ENCODE results near the gene ARPIN. TPM values are rescaled to one million over a fixed set of nuclear protein-coding genes. Genes with fewer than 3 reads are reported as not detected.

Gene ARPIN
- total RNA-seq, 1 donor from 2014 or later: not detected

GRCh38 chr15:89903858-89904130, 9.0 kb downstream of the ARPIN start:
- intact Hi-C loops (cut with micrococcal nuclease): no loop called here
- Mint-ChIP-seq H3K27ac (no peak overlapping the region), H3K4me3 (no peak overlapping the region), H3K27me3 (ENCODE audit: insufficient read depth) (peaks cover 21% of the 10 kb centered on the region), H3K9me3 (no peaks in the 10 kb centered on the region), H3K4me1 (ENCODE audit: low read depth) (no peaks in the 10 kb centered on the region), H3K36me3 (ENCODE audit: low read depth) (no peaks in the 10 kb centered on the region)
- DNase-seq (ENCODE audit: low spot score): no peak

- DNase-seq (ENCODE audit: low spot score): no peak
- H3K27ac Mint-ChIP-seq: no peak overlapping the region
- intact Hi-C loops (cut with micrococcal nuclease): no loop called here
These were observed 9.5 kb downstream of the ARPIN start for GRCh38 chr15:89903015-89903857.

GRCh38 chr15:89900849-89901248, 11.9 kb downstream of the ARPIN start:
- no peaks in the 10 kb centered on the region for H3K36me3 Mint-ChIP-seq (ENCODE audit: low read depth)
- no peak overlapping the region for H3K27ac Mint-ChIP-seq
- no peak overlapping the region for H3K4me3 Mint-ChIP-seq
- H3K4me1 Mint-ChIP-seq (ENCODE audit: low read depth): no peaks in the 10 kb centered on the region
- H3K27me3 Mint-ChIP-seq (ENCODE audit: insufficient read depth): peaks cover 15% of the 10 kb centered on the region
- no peaks in the 10 kb centered on the region for H3K9me3 Mint-ChIP-seq
- intact Hi-C loops (cut with micrococcal nuclease): no loop called here
- DNase-seq (ENCODE audit: low spot score): no peak

More at GRCh38 chr15:89903015-89903857, 9.5 kb downstream of the ARPIN start:
- H3K4me3 Mint-ChIP-seq: no peak overlapping the region
- H3K9me3 Mint-ChIP-seq: no peaks in the 10 kb centered on the region
- H3K4me1 Mint-ChIP-seq (ENCODE audit: low read depth): no peaks in the 10 kb centered on the region
- H3K27me3 Mint-ChIP-seq (ENCODE audit: insufficient read depth): peaks cover 17% of the 10 kb centered on the region
- H3K36me3 Mint-ChIP-seq (ENCODE audit: low read depth): no peaks in the 10 kb centered on the region

GRCh38 chr15:89899951-89900567, 12.7 kb downstream of the ARPIN start:
- Mint-ChIP-seq H3K27me3 (ENCODE audit: insufficient read depth) (peaks cover 11% of the 10 kb centered on the region), H3K27ac (no peak overlapping the region), H3K9me3 (no peaks in the 10 kb centered on the region), H3K4me1 (ENCODE audit: low read depth) (no peaks in the 10 kb centered on the region), H3K4me3 (no peak overlapping the region), H3K36me3 (ENCODE audit: low read depth) (no peaks in the 10 kb centered on the region)
- no peak for DNase-seq (ENCODE audit: low spot score)
- intact Hi-C loops (cut with micrococcal nuclease): loop anchor here (10.0 kb wide), 2 partner anchors 405 to 1035 kb away; partner anchors contain the start of genes HDDC3 and UNC45A

GRCh38 chr15:89899295-89899945, 13.3 kb downstream of the ARPIN start:
- H3K4me1 Mint-ChIP-seq (ENCODE audit: low read depth): peaks cover 2% of the 10 kb centered on the region
- H3K9me3 Mint-ChIP-seq: no peaks in the 10 kb centered on the region
- H3K27ac Mint-ChIP-seq: no peak overlapping the region
- no peak for DNase-seq (ENCODE audit: low spot score)
- peaks cover 10% of the 10 kb centered on the region for H3K27me3 Mint-ChIP-seq (ENCODE audit: insufficient read depth)
- no peak overlapping the region for H3K4me3 Mint-ChIP-seq
- peaks cover 1% of the 10 kb centered on the region for H3K36me3 Mint-ChIP-seq (ENCODE audit: low read depth)
- intact Hi-C loops (cut with micrococcal nuclease): loop anchor here (10.0 kb wide), 2 partner anchors 405 to 1035 kb away; partner anchors contain the start of genes HDDC3 and UNC45A

- peaks cover 3% of the 10 kb centered on the region for H3K36me3 Mint-ChIP-seq (ENCODE audit: low read depth)
These were observed 14.0 kb downstream of the ARPIN start for GRCh38 chr15:89898614-89899294.

GRCh38 chr15:89898146-89898545, 14.6 kb downstream of the ARPIN start:
- Mint-ChIP-seq H3K36me3 (ENCODE audit: low read depth) (peaks cover 3% of the 10 kb centered on the region), H3K4me3 (no peak overlapping the region), H3K9me3 (no peaks in the 10 kb centered on the region), H3K27me3 (ENCODE audit: insufficient read depth) (peaks cover 10% of the 10 kb centered on the region), H3K4me1 (ENCODE audit: low read depth) (peaks cover 7% of the 10 kb centered on the region), H3K27ac (no peak overlapping the region)
- no peak for DNase-seq (ENCODE audit: low spot score)
- intact Hi-C loops (cut with micrococcal nuclease): loop anchor here (1.0 to 10.0 kb wide), 4 partner anchors 173 to 1037 kb away; partner anchors contain the start of genes HDDC3 and UNC45A

More at GRCh38 chr15:89898614-89899294, 14.0 kb downstream of the ARPIN start:
- intact Hi-C loops (cut with micrococcal nuclease): loop anchor here (1.0 to 10.0 kb wide), 4 partner anchors 173 to 1036 kb away; partner anchors contain the start of genes HDDC3 and UNC45A
- DNase-seq (ENCODE audit: low spot score): peak; percentile 15
- Mint-ChIP-seq H3K27me3 (ENCODE audit: insufficient read depth) (peaks cover 10% of the 10 kb centered on the region), H3K27ac (no peak overlapping the region), H3K4me3 (no peak overlapping the region), H3K9me3 (no peaks in the 10 kb centered on the region), H3K4me1 (ENCODE audit: low read depth) (peaks cover 7% of the 10 kb centered on the region)

- peaks cover 36% of the 10 kb centered on the region for H3K4me1 Mint-ChIP-seq (ENCODE audit: low read depth)
- no peaks in the 10 kb centered on the region for H3K27me3 Mint-ChIP-seq (ENCODE audit: insufficient read depth)
- H3K4me3 Mint-ChIP-seq: peak within 1 kb of the TSS; percentile 97
- peak within 1 kb of the TSS; percentile 94 for H3K27ac Mint-ChIP-seq
- intact Hi-C loops (cut with micrococcal nuclease): loop anchor here (1.0 to 10.0 kb wide), 13 partner anchors 19 to 1041 kb away; partner anchors contain the start of genes GDPGP1, HDDC3, IDH2 and MESP1
- no peaks in the 10 kb centered on the region for H3K9me3 Mint-ChIP-seq
- H3K36me3 Mint-ChIP-seq (ENCODE audit: low read depth): peaks cover 7% of the 10 kb centered on the region
- peak; percentile 87 for DNase-seq (ENCODE audit: low spot score)
These were observed 18.9 kb downstream of the ARPIN start, which contains the start of gene AP3S2 for GRCh38 chr15:89893696-89894447. Gene AP3S2 (minus strand): TSS chr15:89893994. CDS start chr15:89893949, 45 bp downstream.

GRCh38 chr15:89893027-89893426, 19.7 kb downstream of the ARPIN start:
- peak overlapping the region; percentile 97 for H3K4me3 Mint-ChIP-seq
- no peaks in the 10 kb centered on the region for H3K9me3 Mint-ChIP-seq
- H3K27me3 Mint-ChIP-seq (ENCODE audit: insufficient read depth): no peaks in the 10 kb centered on the region
- no peak for DNase-seq (ENCODE audit: low spot score)
- intact Hi-C loops (cut with micrococcal nuclease): loop anchor here (1.0 to 10.0 kb wide), 10 partner anchors 18 to 1042 kb away; partner anchors contain the start of genes GDPGP1, HDDC3, PEX11A and POLG
- peak overlapping the region; percentile 94 for H3K27ac Mint-ChIP-seq
- peaks cover 43% of the 10 kb centered on the region for H3K4me1 Mint-ChIP-seq (ENCODE audit: low read depth)
- peaks cover 16% of the 10 kb centered on the region for H3K36me3 Mint-ChIP-seq (ENCODE audit: low read depth)

GRCh38 chr15:89888214-89888804, 24.4 kb downstream of the ARPIN start:
- peak overlapping the region; percentile 40 for H3K27ac Mint-ChIP-seq
- H3K4me3 Mint-ChIP-seq: no peak overlapping the region
- no peak for DNase-seq (ENCODE audit: low spot score)
- peaks cover 36% of the 10 kb centered on the region for H3K4me1 Mint-ChIP-seq (ENCODE audit: low read depth)
- intact Hi-C loops (cut with micrococcal nuclease): no loop called here
- H3K36me3 Mint-ChIP-seq (ENCODE audit: low read depth): peaks cover 22% of the 10 kb centered on the region
- no peaks in the 10 kb centered on the region for H3K9me3 Mint-ChIP-seq
- H3K27me3 Mint-ChIP-seq (ENCODE audit: insufficient read depth): no peaks in the 10 kb centered on the region

GRCh38 chr15:89885611-89886010, 27.1 kb downstream of the ARPIN start:
- Mint-ChIP-seq H3K27me3 (ENCODE audit: insufficient read depth) (no peaks in the 10 kb centered on the region), H3K4me1 (ENCODE audit: low read depth) (peaks cover 18% of the 10 kb centered on the region), H3K27ac (no peak overlapping the region), H3K36me3 (ENCODE audit: low read depth) (peaks cover 34% of the 10 kb centered on the region), H3K4me3 (no peak overlapping the region), H3K9me3 (no peaks in the 10 kb centered on the region)
- intact Hi-C loops (cut with micrococcal nuclease): no loop called here
- no peak for DNase-seq (ENCODE audit: low spot score)
